Adrenal gland (tissue), 5 donors: Measurements from ENCODE around the gene ZBTB40.

Experiments used
- CTCF ChIP-seq, 6 experiments: fragments of 450-650 bp in 4 of 6; fragments of 200-600 bp in 2 of 6; sonication (generic) in 1 of 6; IDR thresholded peaks; 1 replicate in 5 of 6; 2 replicates in 1 of 6; pipeline versions ENCODE4 v1.5.1 to v1.8.0; 2016 to 2021; ENCODE audit warnings: antibody characterized with exemption in 6 of 6, mild to moderate bottlenecking in 2 of 6, moderate library complexity in 1 of 6
- POLR2A ChIP-seq, 2 donors: fragments of 450-650 bp; IDR thresholded peaks; one replicate each; pipeline ENCODE4 v1.6.1; 2017; ENCODE audit warnings: antibody characterized with exemption in 2 of 2, mild to moderate bottlenecking in 2 of 2, moderate library complexity in 1 of 2
- donor health status: DM: no; HTN: no; CAD: no.

- no peak for TF ChIP-seq CTCF (IDR thresholded peaks at IDR 0.05)
- no peak for TF ChIP-seq POLR2A (IDR thresholded peaks at IDR 0.05)
Observed at GRCh38 chr1:22550021-22550420, 98.4 kb downstream of the ZBTB40 start.
